ENCODE results near the gene INPP5D. TPM values are rescaled to one million over a fixed set of nuclear protein-coding genes. Genes with fewer than 3 reads are reported as not detected.
"Not testable (repeated sequence)": the region's sequence is repeated elsewhere in the genome, so short reads cannot be mapped to it uniquely, and the experiment has no call there.

Gene INPP5D
- total RNA-seq, 1 donor from 2014 or later, result 5.0 TPM

DNA sequence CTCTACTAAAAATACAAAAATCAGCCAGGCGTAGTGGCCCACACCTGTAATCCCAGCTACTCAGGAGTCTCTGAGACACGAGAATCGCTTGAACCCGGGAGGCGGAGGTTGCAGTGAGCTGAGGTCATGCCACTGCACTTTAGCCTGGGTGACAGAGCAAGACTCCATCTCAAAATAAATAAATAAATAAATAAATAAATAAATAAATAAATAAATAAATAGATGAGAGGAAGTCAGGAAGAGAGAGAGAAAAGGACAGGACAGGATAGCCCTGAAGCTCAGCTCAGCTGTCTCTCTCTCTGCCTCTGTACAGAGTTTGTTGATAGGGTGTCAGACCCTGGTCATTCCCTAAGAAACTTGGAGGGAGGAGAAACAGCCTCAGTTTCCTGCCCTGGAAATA is 140.6 kb downstream of the INPP5D start:
- DNase-seq (ENCODE audit: low spot score); ATAC-seq: not testable (repeated sequence)

DNA sequence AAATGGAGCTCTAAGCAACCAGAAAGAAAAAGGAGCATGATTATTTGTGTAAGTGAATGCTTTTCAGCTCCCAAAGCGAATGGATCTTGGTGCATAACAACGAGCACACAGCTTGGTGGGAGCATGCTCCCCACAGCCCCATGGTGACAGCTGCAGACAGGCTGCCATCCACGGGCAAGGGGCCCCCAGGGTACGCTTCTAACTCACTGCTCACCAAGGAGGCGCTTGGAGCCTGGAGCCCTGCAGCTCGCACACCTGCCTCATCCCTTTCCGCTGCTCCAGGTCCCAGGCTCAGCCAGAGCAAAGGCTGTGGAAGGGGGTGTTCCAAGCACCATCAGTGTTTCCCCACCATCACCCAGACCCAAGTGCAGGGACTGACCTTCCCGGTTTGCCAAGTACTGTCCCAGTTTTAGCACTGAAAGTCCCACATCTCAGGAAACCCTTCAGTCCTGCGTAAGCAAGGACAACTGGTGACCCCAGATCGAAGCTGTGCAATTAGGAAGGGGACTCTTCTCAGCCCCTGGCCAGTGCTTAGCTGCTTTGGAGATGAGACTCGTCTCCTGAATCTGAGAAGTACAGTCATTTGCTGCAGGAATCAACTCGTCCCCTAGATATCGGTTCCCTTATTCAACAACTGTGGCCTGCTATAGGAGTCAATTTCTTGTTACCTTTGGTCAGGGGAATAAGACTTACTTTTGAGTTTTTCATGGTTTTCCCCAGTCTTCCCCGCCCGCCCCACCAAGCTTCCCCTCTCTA is 141.3 kb downstream of the INPP5D start:
- ATAC-seq (no peak), DNase-seq (ENCODE audit: low spot score) (no peak)

DNA sequence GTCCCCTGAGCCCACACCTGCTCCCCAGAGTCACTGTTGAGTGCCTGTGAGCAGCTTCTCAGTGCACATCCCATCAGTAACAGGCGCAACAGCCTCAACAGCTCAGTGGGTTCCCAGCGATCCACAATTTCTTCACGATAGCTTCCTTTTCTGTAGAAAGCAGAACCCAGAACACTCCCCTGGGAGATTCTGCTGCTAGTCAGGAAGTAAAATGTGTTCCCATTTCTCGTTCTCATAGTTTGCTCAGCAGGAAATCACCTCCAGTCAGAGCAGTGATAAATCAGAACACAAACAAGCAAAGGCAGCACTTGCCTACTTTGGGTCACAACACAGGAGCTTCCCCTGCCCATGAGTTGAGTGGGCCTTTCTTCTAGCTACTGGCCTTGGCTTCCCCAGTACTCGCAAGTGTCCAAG is 142.4 kb downstream of the INPP5D start:
- no peak for DNase-seq (ENCODE audit: low spot score)
- ATAC-seq, result peak; percentile 21

DNA sequence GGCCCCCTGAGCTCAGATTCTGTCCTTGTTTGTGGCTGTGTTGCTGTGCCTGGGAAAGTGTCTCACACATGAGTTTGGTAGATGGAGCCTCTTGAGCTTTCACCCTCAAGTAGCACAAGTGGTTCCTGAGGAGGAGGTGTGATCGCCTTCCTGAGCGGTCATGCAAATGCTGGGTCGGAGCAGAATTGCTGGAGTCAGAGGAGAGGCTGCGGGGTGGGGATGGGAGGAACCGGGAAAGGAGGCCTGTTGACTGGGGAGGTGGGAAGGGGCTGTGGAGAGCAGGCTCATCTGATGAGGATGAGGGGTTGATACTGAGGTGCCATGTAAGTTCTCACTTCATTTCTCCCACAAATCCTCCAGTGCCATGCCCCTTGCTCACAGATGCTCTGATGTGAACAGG is 142.9 kb downstream of the INPP5D start:
- ATAC-seq (no peak), DNase-seq (ENCODE audit: low spot score) (no peak)

DNA sequence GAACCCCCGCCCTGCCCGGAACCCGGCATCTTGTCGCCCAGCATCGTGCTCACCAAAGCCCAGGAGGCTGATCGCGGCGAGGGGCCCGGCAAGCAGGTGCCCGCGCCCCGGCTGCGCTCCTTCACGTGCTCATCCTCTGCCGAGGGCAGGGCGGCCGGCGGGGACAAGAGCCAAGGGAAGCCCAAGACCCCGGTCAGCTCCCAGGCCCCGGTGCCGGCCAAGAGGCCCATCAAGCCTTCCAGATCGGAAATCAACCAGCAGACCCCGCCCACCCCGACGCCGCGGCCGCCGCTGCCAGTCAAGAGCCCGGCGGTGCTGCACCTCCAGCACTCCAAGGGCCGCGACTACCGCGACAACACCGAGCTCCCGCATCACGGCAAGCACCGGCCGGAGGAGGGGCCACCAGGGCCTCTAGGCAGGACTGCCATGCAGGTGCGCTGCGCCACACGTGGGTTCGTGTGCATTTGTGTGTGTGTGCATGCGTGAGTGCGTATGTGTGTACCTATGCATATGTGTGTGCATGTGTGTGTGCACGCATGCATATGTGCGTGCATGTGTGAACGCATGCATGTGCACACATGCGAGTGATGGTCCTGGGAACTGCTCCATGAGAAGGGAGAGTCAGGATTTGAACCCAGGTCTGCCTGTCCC is 144.3 kb downstream of the INPP5D start:
- no peak for ATAC-seq
- no peak for DNase-seq (ENCODE audit: low spot score)

- ATAC-seq (no peak), DNase-seq (ENCODE audit: low spot score) (no peak)
These were observed 148.4 kb downstream of the INPP5D start for GRCh38 chr2:233208382-233209116.

- ATAC-seq (no peak), DNase-seq (ENCODE audit: low spot score) (no peak)
These were observed 149.0 kb downstream of the INPP5D start for GRCh38 chr2:233209117-233209532.

DNA sequence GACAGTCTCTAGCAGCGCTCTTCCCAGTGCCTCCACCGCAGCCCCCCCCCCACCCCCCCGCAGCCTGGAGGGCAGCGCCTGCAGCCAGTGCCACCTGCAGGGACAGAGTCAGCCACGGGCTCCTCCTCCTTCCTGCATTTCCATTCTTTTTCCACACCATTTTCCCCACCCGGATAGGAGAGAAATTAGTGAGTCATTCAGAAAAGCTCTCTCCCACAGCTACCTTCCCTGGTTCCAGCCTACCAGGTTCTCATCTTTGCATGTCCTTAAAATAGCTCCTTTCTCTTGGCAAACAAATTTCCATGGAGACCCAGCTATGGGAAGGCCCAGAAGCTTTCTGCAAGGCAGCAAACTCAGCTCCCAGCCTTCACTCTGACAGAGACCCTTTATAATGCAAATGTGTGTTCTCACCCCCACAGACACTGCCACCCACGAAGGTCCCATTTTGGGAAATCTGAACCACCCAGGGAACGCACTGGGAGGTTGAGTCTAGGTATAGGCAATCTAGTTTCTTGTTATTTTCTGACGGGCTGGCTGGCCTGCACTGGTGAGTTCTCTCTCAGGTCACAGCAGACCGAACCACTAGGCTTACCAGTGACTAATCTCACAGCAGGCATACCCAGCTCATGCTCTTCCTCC is 149.5 kb downstream of the INPP5D start:
- DNase-seq (ENCODE audit: low spot score), result no peak
- ATAC-seq, result no peak

DNA sequence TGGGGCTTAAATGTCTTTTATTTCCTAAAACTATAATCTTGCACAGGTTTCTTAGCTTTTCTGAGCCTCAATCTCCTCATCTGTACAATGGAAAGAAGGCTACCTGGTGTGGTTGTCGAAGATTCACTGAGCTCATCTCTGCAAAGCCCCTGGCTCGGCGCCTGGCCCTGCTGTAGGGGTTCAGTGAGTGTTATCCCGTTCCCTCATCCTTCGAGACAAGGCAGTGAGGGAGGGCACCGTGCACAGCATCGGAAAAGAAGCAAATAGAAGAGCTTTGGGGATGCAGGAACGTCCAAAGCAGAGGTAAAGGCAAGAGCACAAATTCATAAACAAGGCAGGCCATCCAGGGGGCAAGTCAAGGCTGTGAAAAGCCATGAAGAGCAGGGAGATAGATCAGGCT is 150.1 kb downstream of the INPP5D start:
- DNase-seq (ENCODE audit: low spot score), result no peak
- ATAC-seq, result no peak

GRCh38 chr2:233210843-233211547 is 150.9 kb downstream of the INPP5D start:
- ATAC-seq, result peak; percentile 54

GRCh38 chr2:233211548-233211895 is 151.4 kb downstream of the INPP5D start:
- ATAC-seq, result no peak

More at GRCh38 chr2:233210843-233211547, 150.9 kb downstream of the INPP5D start:
- no peak for DNase-seq (ENCODE audit: low spot score)

GRCh38 chr2:233213011-233213410 is 152.9 kb downstream of the INPP5D start:
- ATAC-seq (no peak), DNase-seq (ENCODE audit: low spot score) (no peak)

More at GRCh38 chr2:233211548-233211895, 151.4 kb downstream of the INPP5D start:
- no peak for DNase-seq (ENCODE audit: low spot score)

GRCh38 chr2:233213975-233214374 is 153.8 kb downstream of the INPP5D start:
- ATAC-seq (no peak), DNase-seq (ENCODE audit: low spot score) (no peak)

GRCh38 chr2:233217892-233218377 is 157.8 kb downstream of the INPP5D start:
- no peak for DNase-seq (ENCODE audit: low spot score)
- no peak for ATAC-seq

- ATAC-seq (no peak), DNase-seq (ENCODE audit: low spot score) (no peak)
These were observed 158.7 kb downstream of the INPP5D start for GRCh38 chr2:233218836-233219235.

DNA sequence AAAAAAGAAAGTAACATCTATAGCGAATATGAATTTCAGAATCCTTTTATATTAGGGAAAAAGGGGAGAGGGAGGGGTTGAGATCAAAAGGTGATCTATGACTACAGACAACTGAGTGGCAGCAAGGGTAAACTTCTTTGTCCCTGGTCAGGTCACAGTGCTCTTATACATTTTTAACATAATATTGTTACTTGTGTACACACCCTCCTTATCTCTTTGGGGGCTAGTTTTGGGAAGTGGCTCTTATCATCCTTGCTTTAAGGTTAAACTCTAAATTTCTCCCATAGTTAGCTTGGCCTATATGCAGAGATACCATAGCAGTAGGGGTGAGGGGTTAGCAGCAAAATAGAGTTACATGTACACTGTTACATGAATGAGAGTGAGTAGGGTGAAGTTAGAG is 159.7 kb downstream of the INPP5D start:
- no peak for ATAC-seq
- no peak for DNase-seq (ENCODE audit: low spot score)

- DNase-seq (ENCODE audit: low spot score) (no peak), ATAC-seq (no peak)
These were observed 161.4 kb downstream of the INPP5D start for GRCh38 chr2:233221378-233222063.

GRCh38 chr2:233223059-233223894 is 163.1 kb downstream of the INPP5D start:
- DNase-seq (ENCODE audit: low spot score) (no peak), ATAC-seq (no peak)
